Measurements from ENCODE around the gene LIMS2. TPM values are rescaled to one million over a fixed set of nuclear protein-coding genes. Genes with fewer than 3 reads are reported as not detected.

The LIMS2 gene
- polyA plus RNA-seq, 3 donors = 8.5 to 282 (median 64.9) TPM

GRCh38 chr2:127651971-127652550 is 23.3 kb downstream of the LIMS2 start:
- H3K27ac ChIP-seq (ENCODE audit: low read depth, low read length) = no peak overlapping the region
- 64 to 75% (median 68%) methylated on average over 14 of the region's 14 CpGs for WGBS, 3 donors

GRCh38 chr2:127651381-127651809 is 23.9 kb downstream of the LIMS2 start:
- WGBS, 3 donors = 92 to 95% (median 93%) methylated on average over 28 to 29 of the region's 29 CpGs
- no peak overlapping the region for H3K27ac ChIP-seq (ENCODE audit: low read depth, low read length)

- 81 to 86% (median 84%) methylated on average over 28 of the region's 28 CpGs for WGBS, 3 donors
- no peak overlapping the region for H3K27ac ChIP-seq (ENCODE audit: low read depth, low read length)
Measured at GRCh38 chr2:127650785-127651380, 24.4 kb downstream of the LIMS2 start.

GRCh38 chr2:127650041-127650784 is 25.1 kb downstream of the LIMS2 start:
- WGBS, 3 donors = 62 to 78% (median 78%) methylated on average over 17 of the region's 17 CpGs
- H3K27ac ChIP-seq (ENCODE audit: low read depth, low read length) = no peak overlapping the region

- H3K27ac ChIP-seq (ENCODE audit: low read depth, low read length) = no peak overlapping the region
- WGBS, 3 donors = 5 to 11% (median 9%) methylated on average over 7 of the region's 7 CpGs
Measured at GRCh38 chr2:127649684-127650040, 25.7 kb downstream of the LIMS2 start.

- 62 to 69% (median 65%) methylated on average over 10 to 12 of the region's 12 CpGs for WGBS, 3 donors
Measured at GRCh38 chr2:127649100-127649611, 26.2 kb downstream of the LIMS2 start.

GRCh38 chr2:127648321-127648720 is 27.0 kb downstream of the LIMS2 start:
- WGBS, 3 donors = 82 to 93% (median 92%) methylated on average over 6 of the region's 6 CpGs
- no peak overlapping the region for H3K27ac ChIP-seq (ENCODE audit: low read depth, low read length)

More at GRCh38 chr2:127649100-127649611, 26.2 kb downstream of the LIMS2 start:
- H3K27ac ChIP-seq (ENCODE audit: low read depth, low read length) = no peak overlapping the region

- no peak overlapping the region for H3K27ac ChIP-seq (ENCODE audit: low read depth, low read length)
Measured at GRCh38 chr2:127647242-127648190, 27.8 kb downstream of the LIMS2 start.

GRCh38 chr2:127646487-127647241 is 28.7 kb downstream of the LIMS2 start:
- no peak overlapping the region for H3K27ac ChIP-seq (ENCODE audit: low read depth, low read length)
- WGBS, 3 donors = 66 to 85% (median 69%) methylated on average over 24 of the region's 24 CpGs

More at GRCh38 chr2:127647242-127648190, 27.8 kb downstream of the LIMS2 start:
- 75 to 78% (median 76%) methylated on average over 16 of the region's 16 CpGs for WGBS, 3 donors

GRCh38 chr2:127645395-127646291 is 29.7 kb downstream of the LIMS2 start, which contains the start of gene GPR17:
GPR17 (plus strand) TSS chr2:127646153; CDS start chr2:127650736, 4,583 bp downstream.
- no peak within 1 kb of the TSS for H3K27ac ChIP-seq (ENCODE audit: low read depth, low read length)
- 66 to 88% (median 81%) methylated on average over 36 to 37 of the region's 37 CpGs for WGBS, 3 donors

- no peak overlapping the region for H3K27ac ChIP-seq (ENCODE audit: low read depth, low read length)
- WGBS, 3 donors = 65 to 88% (median 76%) methylated on average over 1 of the region's 1 CpG
Measured at GRCh38 chr2:127645026-127645394, 30.3 kb downstream of the LIMS2 start.

- 87 to 90% (median 88%) methylated on average over 18 to 19 of the region's 19 CpGs for WGBS, 3 donors
- H3K27ac ChIP-seq (ENCODE audit: low read depth, low read length) = no peak overlapping the region
Measured at GRCh38 chr2:127644066-127645025, 31.0 kb downstream of the LIMS2 start.

- WGBS, 3 donors = 91 to 96% (median 91%) methylated on average over 15 of the region's 15 CpGs
- H3K27ac ChIP-seq (ENCODE audit: low read depth, low read length) = no peak overlapping the region
Measured at GRCh38 chr2:127643439-127644065, 31.8 kb downstream of the LIMS2 start.

- 79 to 87% (median 85%) methylated on average over 17 of the region's 17 CpGs for WGBS, 3 donors
- H3K27ac ChIP-seq (ENCODE audit: low read depth, low read length) = no peak overlapping the region
Measured at GRCh38 chr2:127642706-127643438, 32.5 kb downstream of the LIMS2 start.
